GM10266 (cell line): ENCODE data around the gene HNRNPF.
"Not testable (repeated sequence)": the region's sequence is repeated elsewhere in the genome, so short reads cannot be mapped to it uniquely, and the experiment has no call there.

Experiments used
- DNase-seq: peaks from one replicate; pipeline ENCODE4 v3.0.0; 2012; ENCODE audit errors: extremely low spot score
- TF ChIP-seq, protein P1 (sequence below): IDR thresholded peaks from 2 replicates; pipeline ENCODE4 v1.5.1; 2012; ENCODE audit warnings: mild to moderate bottlenecking, low read depth; ENCODE audit not compliant: control insufficient read depth, insufficient read depth; ENCODE audit errors: missing control alignments

Gene HNRNPF

DNA sequence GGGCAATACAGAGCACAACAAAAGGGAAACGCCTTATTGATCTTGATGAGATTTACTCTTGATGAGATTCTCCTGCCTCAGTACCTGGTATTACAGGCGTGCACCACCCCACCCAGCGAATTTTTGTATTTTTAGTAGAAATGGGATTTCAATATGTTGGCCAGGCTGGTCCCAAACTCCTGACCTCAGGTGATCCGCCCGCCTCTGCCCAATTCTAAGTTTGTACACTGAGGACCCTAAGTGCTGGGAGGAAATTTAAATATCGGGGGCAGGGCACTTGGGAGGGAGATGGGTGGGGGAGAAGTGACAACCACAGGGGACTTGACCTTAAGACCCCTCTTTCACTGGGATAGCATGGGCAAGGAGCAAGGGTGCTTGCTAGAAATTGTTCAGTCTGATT is 14.1 kb downstream of the HNRNPF start:
- TF ChIP-seq, protein P1, sequence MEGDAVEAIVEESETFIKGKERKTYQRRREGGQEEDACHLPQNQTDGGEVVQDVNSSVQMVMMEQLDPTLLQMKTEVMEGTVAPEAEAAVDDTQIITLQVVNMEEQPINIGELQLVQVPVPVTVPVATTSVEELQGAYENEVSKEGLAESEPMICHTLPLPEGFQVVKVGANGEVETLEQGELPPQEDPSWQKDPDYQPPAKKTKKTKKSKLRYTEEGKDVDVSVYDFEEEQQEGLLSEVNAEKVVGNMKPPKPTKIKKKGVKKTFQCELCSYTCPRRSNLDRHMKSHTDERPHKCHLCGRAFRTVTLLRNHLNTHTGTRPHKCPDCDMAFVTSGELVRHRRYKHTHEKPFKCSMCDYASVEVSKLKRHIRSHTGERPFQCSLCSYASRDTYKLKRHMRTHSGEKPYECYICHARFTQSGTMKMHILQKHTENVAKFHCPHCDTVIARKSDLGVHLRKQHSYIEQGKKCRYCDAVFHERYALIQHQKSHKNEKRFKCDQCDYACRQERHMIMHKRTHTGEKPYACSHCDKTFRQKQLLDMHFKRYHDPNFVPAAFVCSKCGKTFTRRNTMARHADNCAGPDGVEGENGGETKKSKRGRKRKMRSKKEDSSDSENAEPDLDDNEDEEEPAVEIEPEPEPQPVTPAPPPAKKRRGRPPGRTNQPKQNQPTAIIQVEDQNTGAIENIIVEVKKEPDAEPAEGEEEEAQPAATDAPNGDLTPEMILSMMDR = no peak
- DNase-seq = no peak

DNA sequence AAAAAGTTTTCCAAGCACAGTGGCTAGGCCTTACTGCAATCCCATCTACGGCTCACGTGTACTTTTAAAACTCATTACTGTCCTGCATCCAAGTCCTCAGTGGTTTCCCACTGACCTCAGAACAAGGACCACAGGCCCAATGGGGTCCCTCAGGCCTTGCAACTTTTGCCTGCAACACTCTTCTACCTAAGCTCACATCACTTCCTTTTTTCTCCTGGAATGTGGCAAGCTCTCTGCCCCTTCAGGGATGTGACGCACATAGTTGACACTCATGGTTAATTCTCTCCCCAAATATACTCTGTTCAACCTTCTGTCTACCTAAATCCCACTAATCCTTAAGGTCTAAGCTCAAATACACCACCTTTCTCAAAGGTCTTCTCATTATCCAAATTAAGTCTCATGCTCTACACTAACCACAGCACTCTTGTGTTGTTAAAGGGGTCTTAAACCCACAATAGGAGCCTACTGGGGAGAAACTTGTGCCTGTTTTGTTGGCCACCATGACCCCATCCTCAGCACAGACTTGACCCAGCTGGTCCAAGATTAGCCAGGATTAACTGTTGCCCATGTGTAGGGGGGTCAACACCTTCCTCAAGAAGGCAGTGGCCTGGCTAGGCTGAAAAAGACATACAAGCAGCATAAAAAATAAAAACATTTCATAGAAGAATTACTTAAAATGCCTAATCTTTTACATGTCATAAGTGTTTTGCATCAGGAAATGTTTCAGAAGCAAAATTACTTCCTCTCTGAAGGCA is 15.2 kb downstream of the HNRNPF start:
- TF ChIP-seq, protein P1 = no peak
- DNase-seq = no peak

DNA sequence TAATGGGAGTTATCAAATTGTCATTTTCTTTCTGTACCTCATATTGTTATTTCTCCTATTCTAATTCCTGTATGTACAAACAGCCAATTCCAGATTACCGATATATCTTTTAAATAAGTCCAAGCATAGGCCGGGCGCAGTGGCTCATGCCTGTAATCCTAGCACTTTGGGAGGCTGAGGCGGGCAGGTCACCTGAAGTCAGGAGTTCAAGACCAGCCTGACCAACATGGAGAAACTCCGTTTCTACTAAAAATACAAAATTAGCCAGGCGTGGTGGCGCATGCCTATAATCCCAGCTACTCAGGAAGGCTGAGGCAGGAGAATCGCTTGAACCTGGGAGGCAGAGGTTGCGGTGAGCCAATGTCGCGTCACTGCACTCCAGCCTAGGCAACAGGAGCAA is 15.8 kb downstream of the HNRNPF start:
- DNase-seq = not testable (repeated sequence)

DNA sequence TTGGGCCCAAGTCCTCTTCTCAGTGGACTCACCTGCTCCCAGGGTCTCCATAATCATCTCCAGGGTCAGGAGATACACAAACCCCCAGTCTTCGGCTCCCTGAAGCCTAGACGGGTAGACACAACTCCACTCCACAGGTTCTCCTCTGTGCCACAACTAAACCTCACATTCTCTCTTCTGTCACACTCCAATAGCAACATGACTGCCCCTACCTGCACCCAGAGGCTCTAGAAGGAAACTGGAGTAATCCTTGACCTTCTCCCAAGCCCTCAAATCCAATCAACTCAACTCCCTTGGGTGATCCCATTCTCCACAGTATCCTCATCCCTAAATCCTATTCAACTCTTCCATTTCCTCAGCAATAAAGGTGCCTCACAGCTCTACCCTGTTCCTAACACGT is 16.2 kb downstream of the HNRNPF start:
- no peak for DNase-seq
- TF ChIP-seq, protein P1 = no peak

DNA sequence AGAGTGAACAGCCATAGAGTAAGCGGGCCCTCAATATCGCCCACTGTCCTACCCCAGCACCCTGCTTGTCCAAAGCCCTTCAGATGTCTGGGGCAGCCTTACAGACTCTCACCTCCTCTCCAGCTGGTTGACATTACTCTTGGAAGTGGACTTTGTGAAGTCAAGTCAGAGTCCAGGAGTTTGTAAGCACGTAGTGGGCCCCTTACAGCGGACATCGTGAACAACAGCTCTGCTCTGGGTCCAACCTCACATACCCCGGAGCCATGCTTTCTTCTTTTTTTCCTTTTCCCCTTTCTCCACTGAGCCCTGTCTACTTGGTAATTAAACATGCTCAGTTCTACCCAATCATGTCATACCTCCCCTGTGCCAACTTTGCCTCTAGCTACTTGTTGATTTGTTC is 17.5 kb downstream of the HNRNPF start:
- DNase-seq = no peak
- TF ChIP-seq, protein P1 = no peak

DNA sequence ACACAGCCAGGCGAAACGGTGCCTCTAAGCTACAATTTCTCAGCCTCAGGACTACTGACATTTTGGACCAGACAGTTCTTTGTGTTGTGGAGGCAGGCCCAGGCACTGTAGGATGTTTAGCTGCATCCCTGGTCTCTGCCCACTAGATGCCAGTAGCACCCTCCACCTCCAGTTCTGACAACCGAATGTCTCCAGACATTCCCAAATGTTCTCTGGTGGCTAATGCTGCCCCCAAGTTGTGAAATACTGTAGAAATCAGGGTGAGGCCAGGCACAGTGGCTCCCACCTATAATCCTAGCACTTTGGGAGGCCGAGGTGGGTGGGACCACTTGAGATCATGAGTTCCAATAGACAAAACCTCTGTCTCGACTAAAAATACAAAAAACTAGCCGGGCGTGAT is 18.2 kb downstream of the HNRNPF start:
- DNase-seq = no peak
- TF ChIP-seq, protein P1 = no peak

DNA sequence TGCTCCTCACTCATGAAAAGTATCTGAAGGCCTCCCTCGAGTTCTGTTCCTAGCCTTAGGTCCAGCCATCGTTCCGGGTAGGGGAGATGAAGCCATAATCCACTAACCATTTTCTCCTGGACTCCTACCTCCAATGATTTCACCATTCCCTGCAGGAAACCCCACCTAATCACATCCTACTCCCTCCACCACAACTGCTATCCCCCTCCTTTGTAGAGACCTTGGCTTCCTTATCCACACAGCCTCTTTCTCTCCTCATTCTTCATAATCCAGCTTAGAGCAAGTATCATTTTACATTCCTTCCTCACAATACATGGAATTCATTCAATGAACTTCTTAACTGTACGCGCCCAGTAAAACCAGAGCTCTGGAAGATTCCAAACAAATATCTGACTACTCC is 18.7 kb downstream of the HNRNPF start:
- DNase-seq = no peak
- TF ChIP-seq, protein P1 = no peak

DNA sequence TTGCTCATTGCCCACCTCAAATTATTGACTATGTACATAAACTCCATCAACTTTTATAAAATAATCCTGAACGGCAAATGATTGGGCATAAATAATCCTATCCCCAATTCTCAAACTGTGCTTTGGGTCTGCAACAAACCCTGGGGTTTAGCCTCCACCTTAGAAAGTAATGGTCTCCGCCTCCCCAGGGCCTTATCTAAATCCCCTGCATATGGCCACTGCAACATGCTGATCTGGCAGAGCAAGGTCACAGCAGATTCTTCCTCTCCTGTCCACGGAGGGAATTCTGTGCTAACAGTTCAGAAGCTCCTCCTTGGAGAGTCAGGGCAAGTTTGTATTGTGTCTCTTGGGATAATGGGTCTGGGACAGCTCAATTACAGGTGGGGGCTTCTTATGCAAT is 19.1 kb downstream of the HNRNPF start:
- DNase-seq = no peak
- TF ChIP-seq, protein P1 = no peak
